ENCODE data around the gene PALM2AKAP2.

GRCh38 chr9:109801484-109801883 lies 21.5 kb downstream of the PALM2AKAP2 start:
- TF ChIP-seq POLR2A (IDR thresholded peaks at IDR 0.05; ENCODE audit: low read depth, low read length): no peak
- no peak for TF ChIP-seq POLR2AphosphoS5 (IDR thresholded peaks at IDR 0.05; ENCODE audit: insufficient read depth, low read depth, low read length)
- TF ChIP-seq CTCF (IDR thresholded peaks at IDR 0.05; ENCODE audit: extremely low read depth in 1 of 2, insufficient read depth in 1 of 2, low read depth in 1 of 2, low read length in 2 of 2): no peak
- no peak for TF ChIP-seq FOS (IDR thresholded peaks at IDR 0.05; ENCODE audit: borderline replicate concordance, insufficient read depth, low read length)
- TF ChIP-seq EZH2 (IDR thresholded peaks at IDR 0.05; ENCODE audit: borderline replicate concordance, low read depth, low read length, severe bottlenecking): no peak
